ENCODE data around the gene LUC7L3. TPM values are rescaled to one million over a fixed set of nuclear protein-coding genes. Genes with fewer than 3 reads are reported as not detected.

The LUC7L3 gene
- total and polyA plus RNA-seq, 2 donors (not counting 3 experiments of a cell fraction or from before 2014, with no cell fraction given), result 70.9 to 113 TPM

DNA sequence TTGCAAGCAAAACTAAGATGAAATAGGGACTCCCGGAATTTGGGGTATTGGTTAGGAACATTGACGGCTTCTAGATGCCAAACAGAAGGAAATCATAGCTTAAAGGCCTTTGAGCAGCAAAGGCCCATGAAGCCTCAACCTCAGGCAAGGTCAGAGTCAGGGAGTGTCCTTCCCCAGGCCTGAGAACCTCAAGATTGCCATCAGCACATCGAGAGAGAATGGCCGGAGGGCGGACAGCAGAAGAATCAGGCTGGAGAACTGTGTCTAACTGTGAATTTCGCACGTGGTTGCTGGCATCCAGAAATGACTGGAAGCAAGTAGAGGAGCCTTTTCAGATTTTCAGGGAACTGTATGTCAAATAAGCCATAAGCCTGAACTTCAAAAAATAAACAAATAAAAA, 72.7 kb downstream of the LUC7L3 start:
- Histone ChIP-seq H3K36me3 (ENCODE audit: control insufficient read depth in 2 of 2, extremely low read depth in 1 of 2, insufficient read depth in 2 of 2, low read length in 2 of 2) (no peaks in the 10 kb centered on the region), H2AFZ (ENCODE audit: low read depth, low read length) (no peak overlapping the region), H3K9me3 (replicated peaks; ENCODE audit: control insufficient read depth, insufficient read depth, low read length) (no peaks in the 10 kb centered on the region), H3K4me1 (ENCODE audit: control insufficient read depth, extremely low read depth, insufficient read depth, low read length) (no peaks in the 10 kb centered on the region), H3K27ac (ENCODE audit: insufficient read depth, low read depth, low read length) (no peak overlapping the region), H3K9me1 (replicated peaks; ENCODE audit: control insufficient read depth, extremely low read depth, insufficient read depth, low read length) (no peaks in the 10 kb centered on the region), H3K9ac (replicated peaks; ENCODE audit: extremely low read depth, insufficient read depth, low read length) (no peak overlapping the region), H4K20me1 (replicated peaks; ENCODE audit: control insufficient read depth, extremely low read depth, insufficient read depth, low read length) (no peaks in the 10 kb centered on the region), H3K4me3 (replicated peaks in 1 of 3; ENCODE audit: insufficient read depth in 1 of 3, low read depth in 1 of 3, low read length in 3 of 3) (no peak overlapping the region), H3K79me2 (ENCODE audit: control insufficient read depth, insufficient read depth, low read length) (no peaks in the 10 kb centered on the region), H3K4me2 (ENCODE audit: insufficient read depth, low read length) (no peak overlapping the region), H3K27me3 (ENCODE audit: control insufficient read depth in 2 of 2, insufficient read depth in 2 of 2, low read length in 2 of 2) (peaks cover 0 to 3% of the 10 kb centered on the region in 2 experiments)
- BruUV-seq (replicated peaks), result no TSS peak
- no peak for DNase-seq (ENCODE audit: low read depth, low spot score)
- ChIA-PET CTCF (interaction anchor here (1.4 kb wide), 1 partner anchor 9 kb away, joined by 6 read pairs; no protein-coding TSS in a partner anchor), POLR2A (no interaction called here)
- dilution Hi-C loops (cut with MboI; ENCODE audit: extremely low pct_ligation_motif_present, low sequenced_read_pairs) (no loop called here), intact Hi-C loops (cut with micrococcal nuclease) (no loop called here)
- TF ChIP-seq, protein P1, sequence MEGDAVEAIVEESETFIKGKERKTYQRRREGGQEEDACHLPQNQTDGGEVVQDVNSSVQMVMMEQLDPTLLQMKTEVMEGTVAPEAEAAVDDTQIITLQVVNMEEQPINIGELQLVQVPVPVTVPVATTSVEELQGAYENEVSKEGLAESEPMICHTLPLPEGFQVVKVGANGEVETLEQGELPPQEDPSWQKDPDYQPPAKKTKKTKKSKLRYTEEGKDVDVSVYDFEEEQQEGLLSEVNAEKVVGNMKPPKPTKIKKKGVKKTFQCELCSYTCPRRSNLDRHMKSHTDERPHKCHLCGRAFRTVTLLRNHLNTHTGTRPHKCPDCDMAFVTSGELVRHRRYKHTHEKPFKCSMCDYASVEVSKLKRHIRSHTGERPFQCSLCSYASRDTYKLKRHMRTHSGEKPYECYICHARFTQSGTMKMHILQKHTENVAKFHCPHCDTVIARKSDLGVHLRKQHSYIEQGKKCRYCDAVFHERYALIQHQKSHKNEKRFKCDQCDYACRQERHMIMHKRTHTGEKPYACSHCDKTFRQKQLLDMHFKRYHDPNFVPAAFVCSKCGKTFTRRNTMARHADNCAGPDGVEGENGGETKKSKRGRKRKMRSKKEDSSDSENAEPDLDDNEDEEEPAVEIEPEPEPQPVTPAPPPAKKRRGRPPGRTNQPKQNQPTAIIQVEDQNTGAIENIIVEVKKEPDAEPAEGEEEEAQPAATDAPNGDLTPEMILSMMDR (IDR thresholded peaks at IDR 0.05; ENCODE audit: extremely low read depth in 1 of 2, insufficient read depth in 1 of 2, low read depth in 1 of 2, low read length in 2 of 2), result no peak
- TF ChIP-seq POLR2A (IDR thresholded peaks at IDR 0.05; ENCODE audit: low read depth, low read length) (no peak), EZH2 (IDR thresholded peaks at IDR 0.05; ENCODE audit: borderline replicate concordance, low read depth, low read length, severe bottlenecking) (no peak), MYC (IDR thresholded peaks at IDR 0.05; ENCODE audit: low read depth, low read length) (no peak)
- no peak for FAIRE-seq

DNA sequence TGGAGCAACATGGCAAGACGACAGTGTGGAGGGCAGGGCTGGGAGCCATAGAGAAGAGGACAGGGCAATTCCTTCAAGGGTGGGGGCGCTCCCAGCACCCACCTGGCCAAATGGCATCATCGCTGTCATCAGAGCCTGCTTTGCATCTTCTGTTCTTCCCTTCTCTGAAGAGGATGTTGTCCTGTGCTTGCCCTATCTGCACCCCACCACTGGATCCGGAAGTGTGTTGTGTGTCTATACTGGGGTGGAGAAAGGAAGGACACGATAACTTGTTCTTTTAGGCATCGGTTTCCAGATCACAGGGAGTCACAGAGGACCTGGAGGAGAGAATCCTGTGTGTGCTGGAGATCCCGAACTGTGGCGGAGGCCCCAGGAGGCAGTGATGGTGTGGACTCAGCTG, 73.6 kb downstream of the LUC7L3 start:
- Histone ChIP-seq H3K27me3 (ENCODE audit: control insufficient read depth in 2 of 2, insufficient read depth in 2 of 2, low read length in 2 of 2) (peaks cover 0 to 3% of the 10 kb centered on the region in 2 experiments), H4K20me1 (replicated peaks; ENCODE audit: control insufficient read depth, extremely low read depth, insufficient read depth, low read length) (no peaks in the 10 kb centered on the region), H2AFZ (ENCODE audit: low read depth, low read length) (no peak overlapping the region), H3K27ac (ENCODE audit: insufficient read depth, low read depth, low read length) (no peak overlapping the region), H3K9me3 (replicated peaks; ENCODE audit: control insufficient read depth, insufficient read depth, low read length) (no peaks in the 10 kb centered on the region), H3K79me2 (ENCODE audit: control insufficient read depth, insufficient read depth, low read length) (no peaks in the 10 kb centered on the region), H3K36me3 (ENCODE audit: control insufficient read depth in 2 of 2, extremely low read depth in 1 of 2, insufficient read depth in 2 of 2, low read length in 2 of 2) (no peaks in the 10 kb centered on the region), H3K4me1 (ENCODE audit: control insufficient read depth, extremely low read depth, insufficient read depth, low read length) (no peaks in the 10 kb centered on the region), H3K4me2 (ENCODE audit: insufficient read depth, low read length) (no peak overlapping the region), H3K9me1 (replicated peaks; ENCODE audit: control insufficient read depth, extremely low read depth, insufficient read depth, low read length) (no peaks in the 10 kb centered on the region), H3K4me3 (replicated peaks in 1 of 3; ENCODE audit: insufficient read depth in 1 of 3, low read depth in 1 of 3, low read length in 3 of 3) (no peak overlapping the region), H3K9ac (replicated peaks; ENCODE audit: extremely low read depth, insufficient read depth, low read length) (no peak overlapping the region)
- CTCF ChIA-PET, result no interaction called here
- POLR2A ChIA-PET, result no interaction called here
- DNase-seq (ENCODE audit: low read depth, low spot score), result no peak
- intact Hi-C loops (cut with micrococcal nuclease), result no loop called here
- BruUV-seq (replicated peaks), result no TSS peak
- dilution Hi-C loops (cut with MboI; ENCODE audit: extremely low pct_ligation_motif_present, low sequenced_read_pairs), result no loop called here
- TF ChIP-seq, protein P2, sequence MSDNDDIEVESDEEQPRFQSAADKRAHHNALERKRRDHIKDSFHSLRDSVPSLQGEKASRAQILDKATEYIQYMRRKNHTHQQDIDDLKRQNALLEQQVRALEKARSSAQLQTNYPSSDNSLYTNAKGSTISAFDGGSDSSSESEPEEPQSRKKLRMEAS (IDR thresholded peaks at IDR 0.05; ENCODE audit: insufficient read depth, insufficient read length), result no peak
- no peak for TF ChIP-seq POLR2AphosphoS5 (IDR thresholded peaks at IDR 0.05; ENCODE audit: insufficient read depth, low read depth, low read length)
- no peak for TF ChIP-seq FOS (IDR thresholded peaks at IDR 0.05; ENCODE audit: borderline replicate concordance, insufficient read depth, low read length)
- no peak for TF ChIP-seq EZH2 (IDR thresholded peaks at IDR 0.05; ENCODE audit: borderline replicate concordance, low read depth, low read length, severe bottlenecking)
- FAIRE-seq, result no peak
